ENCODE data around the gene LRP11.
"Not testable (repeated sequence)": the region's sequence is repeated elsewhere in the genome, so short reads cannot be mapped to it uniquely, and the experiment has no call there.

The LRP11 gene

DNA sequence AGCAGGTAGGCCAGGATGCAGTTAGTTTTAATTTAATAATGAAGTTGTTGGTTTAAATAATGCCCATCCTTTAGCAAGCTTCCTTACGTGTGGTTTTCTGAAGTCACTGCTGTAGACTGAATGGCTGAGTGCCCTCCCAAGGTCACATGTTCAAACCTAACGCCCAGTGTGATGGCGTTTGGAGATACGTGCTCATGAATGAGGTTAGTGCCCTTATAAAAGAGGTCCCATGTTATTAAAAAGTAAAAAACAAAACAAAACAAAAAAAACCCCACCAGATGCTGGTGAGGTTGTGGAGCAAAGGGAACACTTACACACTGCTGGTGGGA is 16.3 kb downstream of the LRP11 start:
- TF ChIP-seq, protein P1, sequence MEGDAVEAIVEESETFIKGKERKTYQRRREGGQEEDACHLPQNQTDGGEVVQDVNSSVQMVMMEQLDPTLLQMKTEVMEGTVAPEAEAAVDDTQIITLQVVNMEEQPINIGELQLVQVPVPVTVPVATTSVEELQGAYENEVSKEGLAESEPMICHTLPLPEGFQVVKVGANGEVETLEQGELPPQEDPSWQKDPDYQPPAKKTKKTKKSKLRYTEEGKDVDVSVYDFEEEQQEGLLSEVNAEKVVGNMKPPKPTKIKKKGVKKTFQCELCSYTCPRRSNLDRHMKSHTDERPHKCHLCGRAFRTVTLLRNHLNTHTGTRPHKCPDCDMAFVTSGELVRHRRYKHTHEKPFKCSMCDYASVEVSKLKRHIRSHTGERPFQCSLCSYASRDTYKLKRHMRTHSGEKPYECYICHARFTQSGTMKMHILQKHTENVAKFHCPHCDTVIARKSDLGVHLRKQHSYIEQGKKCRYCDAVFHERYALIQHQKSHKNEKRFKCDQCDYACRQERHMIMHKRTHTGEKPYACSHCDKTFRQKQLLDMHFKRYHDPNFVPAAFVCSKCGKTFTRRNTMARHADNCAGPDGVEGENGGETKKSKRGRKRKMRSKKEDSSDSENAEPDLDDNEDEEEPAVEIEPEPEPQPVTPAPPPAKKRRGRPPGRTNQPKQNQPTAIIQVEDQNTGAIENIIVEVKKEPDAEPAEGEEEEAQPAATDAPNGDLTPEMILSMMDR (IDR thresholded peaks at IDR 0.05; ENCODE audit: low read length, missing control alignments) = no peak
- DNase-seq (ENCODE audit: low read depth) = no peak
- H3K4me3 ChIP-seq (replicated peaks; ENCODE audit: low read depth, low read length) = no peak overlapping the region

DNA sequence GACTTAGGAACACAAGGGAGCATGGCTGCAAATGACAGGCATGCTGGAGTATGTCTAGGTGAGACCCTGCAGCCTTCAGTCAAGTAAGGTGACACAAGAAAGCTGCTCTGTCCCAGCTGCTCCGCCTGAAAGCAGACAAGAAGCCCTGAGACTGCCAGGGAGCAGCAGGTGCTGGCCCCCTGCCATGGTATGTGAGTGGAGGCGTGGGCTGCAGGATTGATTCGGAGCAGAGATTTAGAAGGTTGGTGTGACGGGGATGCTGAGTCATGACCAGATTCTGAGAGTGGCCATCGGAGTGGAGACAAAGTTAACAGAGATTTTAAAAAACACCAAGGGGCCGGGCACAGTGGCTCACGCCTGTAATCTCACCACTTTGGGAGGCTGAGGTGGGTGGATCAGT is 17.8 kb downstream of the LRP11 start:
- H3K4me3 ChIP-seq (replicated peaks; ENCODE audit: low read depth, low read length) = no peak overlapping the region
- peak; percentile 87 for DNase-seq (ENCODE audit: low read depth)
- TF ChIP-seq, protein P1 (IDR thresholded peaks at IDR 0.05; ENCODE audit: low read length, missing control alignments) = no peak

DNA sequence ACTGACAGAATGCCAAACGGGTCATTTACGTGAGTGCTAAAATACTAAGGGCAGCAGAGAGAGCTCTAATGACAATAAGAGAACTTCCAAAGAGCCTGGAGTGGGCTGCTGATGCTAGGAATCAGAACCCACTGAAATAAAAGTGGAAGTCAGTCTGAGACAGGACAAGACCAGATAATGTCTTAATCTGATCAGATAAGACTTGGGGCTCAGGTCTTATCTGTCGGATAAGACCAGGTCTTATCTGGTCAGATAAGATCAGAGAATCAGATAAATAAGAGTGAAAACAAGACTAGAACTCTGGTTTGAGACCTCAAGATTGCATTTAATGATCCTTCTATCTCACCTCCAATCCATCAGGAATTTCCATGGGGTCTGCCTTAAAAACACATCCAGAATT is 18.6 kb downstream of the LRP11 start:
- no peak for DNase-seq (ENCODE audit: low read depth)
- H3K4me3 ChIP-seq (replicated peaks; ENCODE audit: low read depth, low read length) = no peak overlapping the region
- TF ChIP-seq, protein P1 (IDR thresholded peaks at IDR 0.05; ENCODE audit: low read length, missing control alignments) = no peak

DNA sequence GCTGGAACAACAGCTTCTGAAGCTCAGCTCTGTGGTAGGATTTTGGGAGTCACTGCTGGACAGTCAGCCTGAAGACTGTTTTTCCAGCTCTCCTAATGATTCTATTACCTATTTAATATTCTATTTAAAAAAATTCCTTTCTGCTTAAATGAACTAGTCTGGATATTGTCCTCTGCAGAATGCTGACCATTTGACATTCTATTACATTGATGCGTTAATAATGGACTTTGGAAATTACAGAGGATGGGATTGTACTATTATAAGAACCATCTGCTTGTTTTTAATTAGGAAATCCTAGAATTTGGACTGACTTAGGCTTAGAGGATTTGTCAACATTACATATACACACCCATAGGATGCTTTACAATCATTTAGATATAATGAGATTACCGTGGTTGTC is 19.7 kb downstream of the LRP11 start:
- H3K4me3 ChIP-seq (replicated peaks; ENCODE audit: low read depth, low read length) = no peak overlapping the region

DNA sequence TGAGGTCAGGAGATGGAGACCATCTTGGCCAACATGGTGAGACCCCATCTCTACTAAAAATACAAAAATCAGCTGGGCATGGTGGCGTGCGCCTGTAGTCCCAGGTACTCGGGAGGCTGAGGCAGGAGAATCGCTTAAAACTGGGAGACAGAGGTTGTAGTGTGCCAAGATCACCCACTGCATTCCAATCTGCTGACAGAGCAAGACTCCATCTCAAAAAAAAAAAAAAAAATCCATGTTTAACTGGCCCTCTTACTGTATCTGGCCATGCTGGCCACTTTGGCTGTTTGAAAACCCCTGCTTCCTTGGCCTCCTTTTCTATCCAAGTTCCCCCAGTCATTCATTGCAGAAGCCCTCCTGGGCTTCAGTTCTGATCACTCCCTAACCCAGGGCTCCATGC is 20.1 kb downstream of the LRP11 start:
- peak; percentile 54 for DNase-seq (ENCODE audit: low read depth)

More for the DNA sequence above, 19.7 kb downstream of the LRP11 start:
- no peak for DNase-seq (ENCODE audit: low read depth)
- TF ChIP-seq, protein P1 (IDR thresholded peaks at IDR 0.05; ENCODE audit: low read length, missing control alignments) = no peak

DNA sequence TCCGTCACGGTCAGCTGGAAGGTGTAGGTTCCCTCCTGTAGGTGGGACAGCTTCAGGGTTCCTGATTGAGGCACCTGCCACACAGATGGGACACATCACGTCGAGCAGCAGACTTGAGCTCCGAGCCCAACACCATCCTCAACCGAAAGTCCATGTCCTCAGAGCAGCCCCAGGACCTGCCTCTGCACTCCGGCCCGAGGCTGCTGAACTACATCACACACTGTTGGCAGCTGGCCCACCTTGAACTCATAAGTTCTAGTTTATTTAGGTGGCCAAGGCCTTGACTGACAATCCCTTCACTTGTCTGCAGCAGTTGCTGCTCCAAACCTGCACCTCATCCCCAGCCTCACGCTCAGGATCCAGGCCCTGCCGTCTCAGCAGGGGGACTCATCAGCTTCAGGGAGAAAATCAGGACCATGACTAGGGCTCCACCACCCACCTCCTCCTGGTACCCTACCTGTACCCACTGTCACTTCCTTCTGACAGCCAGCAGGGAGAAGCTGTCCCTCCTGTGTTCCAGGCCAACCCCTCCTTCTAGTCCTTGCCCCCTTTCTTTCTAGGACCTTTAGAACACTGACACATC is 21.0 kb downstream of the LRP11 start:
- no peak for DNase-seq (ENCODE audit: low read depth)
- TF ChIP-seq, protein P1 (IDR thresholded peaks at IDR 0.05; ENCODE audit: low read length, missing control alignments) = no peak
- no peak overlapping the region for H3K4me3 ChIP-seq (replicated peaks; ENCODE audit: low read depth, low read length)

More for the DNA sequence above, 20.1 kb downstream of the LRP11 start:
- not testable (repeated sequence) for H3K4me3 ChIP-seq (replicated peaks; ENCODE audit: low read depth, low read length)

DNA sequence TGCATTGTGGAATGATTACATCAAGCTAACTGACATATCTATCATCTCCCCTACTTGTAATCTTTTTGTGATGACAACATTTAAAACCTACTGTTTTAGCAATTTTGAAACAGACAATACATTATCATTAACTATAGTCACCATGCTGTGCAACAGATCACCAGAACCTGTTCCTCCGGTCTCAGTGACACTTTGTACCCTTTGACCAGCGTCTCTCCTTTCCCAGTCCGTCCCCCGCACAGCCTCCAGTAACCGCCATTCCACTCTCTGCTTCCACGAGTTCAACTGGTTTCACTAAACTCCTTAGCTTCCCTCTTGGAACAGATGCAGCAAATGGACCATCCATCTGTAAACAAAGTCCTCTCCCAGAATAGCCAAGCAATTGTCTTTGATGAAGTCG is 21.8 kb downstream of the LRP11 start:
- TF ChIP-seq, protein P1 (IDR thresholded peaks at IDR 0.05; ENCODE audit: low read length, missing control alignments) = no peak
- DNase-seq (ENCODE audit: low read depth) = no peak
- no peak overlapping the region for H3K4me3 ChIP-seq (replicated peaks; ENCODE audit: low read depth, low read length)

Data from fibroblast of pulmonary artery (primary cell).